Measurements from ENCODE around the gene C9orf43. TPM values are rescaled to one million over a fixed set of nuclear protein-coding genes. Genes with fewer than 3 reads are reported as not detected.
A peak's percentile ranks its signal among the peaks of the same experiment; 100 is the strongest.

The C9orf43 gene
- total and polyA plus RNA-seq, 9 of the 15 experiments (the other 6 are each of a cell fraction or from before 2014, with no cell fraction given) = 0.21 to 0.58 (median 0.33) TPM

DNA sequence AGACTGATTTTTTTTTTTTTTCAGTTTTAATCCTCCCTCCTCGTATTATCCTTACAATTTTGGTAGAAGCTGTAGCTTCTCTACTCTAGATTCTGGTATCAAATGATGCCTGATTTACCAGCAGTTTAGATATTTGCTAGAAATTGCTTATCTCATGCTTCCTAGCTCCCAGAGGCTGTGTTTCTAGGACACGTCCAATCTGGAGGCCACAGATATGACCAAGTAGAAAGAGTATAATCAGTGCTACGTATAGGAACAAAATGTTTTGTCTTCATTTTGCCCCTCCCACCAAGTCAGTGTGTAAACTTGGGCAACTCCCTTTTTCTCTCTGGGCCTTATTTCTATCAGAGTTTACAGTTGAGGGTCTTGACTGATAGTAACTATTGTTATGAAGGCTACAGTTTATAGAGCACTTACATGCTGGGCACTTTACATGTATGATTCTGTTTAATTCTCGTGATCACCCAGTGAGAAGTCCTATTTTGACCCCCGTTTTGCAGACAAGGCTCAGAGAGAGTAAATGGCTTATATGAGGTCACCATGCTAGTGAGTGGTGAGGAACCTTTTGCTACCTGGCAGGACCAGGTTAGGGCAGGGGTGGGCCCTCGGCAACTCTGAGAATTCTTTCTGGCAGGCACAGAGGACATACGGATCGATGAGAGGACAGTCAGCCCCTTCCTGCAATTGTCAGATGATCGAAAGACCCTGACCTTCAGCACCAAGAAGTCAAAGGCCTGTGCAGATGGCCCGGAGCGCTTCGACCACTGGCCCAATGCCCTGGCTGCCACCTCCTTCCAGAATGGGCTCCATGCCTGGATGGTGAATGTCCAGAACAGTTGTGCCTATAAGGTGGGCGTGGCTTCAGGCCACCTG is 41.3 kb upstream of the C9orf43 start (continued):
- TF ChIP-seq ZHX1 (conservative IDR thresholded peaks at IDR 0.05; ENCODE audit: low read length) = no peak
- TF ChIP-seq ZC3H11A (IDR thresholded peaks at IDR 0.05; ENCODE audit: low read depth, low read length) = no peak
- TF ChIP-seq ZNF77 (CRISPR knock-in tag; IDR thresholded peaks at IDR 0.05) = no peak
- TF ChIP-seq IRF2 (CRISPR knock-in tag; IDR thresholded peaks at IDR 0.05) = no peak
- TF ChIP-seq SMARCC2 (IDR thresholded peaks at IDR 0.05; ENCODE audit: low read depth) = peak; percentile 79
- TF ChIP-seq ZNF174 (CRISPR knock-in tag; IDR thresholded peaks at IDR 0.05) = no peak
- TF ChIP-seq ZNF512 (tag; IDR thresholded peaks at IDR 0.05) = no peak
- no peak for TF ChIP-seq POLR3A (IDR thresholded peaks at IDR 0.05; ENCODE audit: borderline replicate concordance, extremely low read depth, insufficient read depth, insufficient read length)
- TF ChIP-seq RCOR1 (IDR thresholded peaks at IDR 0.05; ENCODE audit: borderline replicate concordance in 1 of 2, low read depth in 2 of 2, low read length in 2 of 2) = peak; percentile 96 to 100
- TF ChIP-seq MYBL2 (IDR thresholded peaks at IDR 0.05; ENCODE audit: low read depth) = no peak
- no peak for TF ChIP-seq MYBL2 (CRISPR knock-in tag; IDR thresholded peaks at IDR 0.05; ENCODE audit: borderline replicate concordance)
- TF ChIP-seq ZNF699 (CRISPR knock-in tag; IDR thresholded peaks at IDR 0.05; ENCODE audit: insufficient replicate concordance) = no peak
- no peak for TF ChIP-seq SRSF1 (IDR thresholded peaks at IDR 0.05; ENCODE audit: low read depth, low read length)
- no peak for TF ChIP-seq AFF4 (CRISPR knock-in tag; IDR thresholded peaks at IDR 0.05)
- TF ChIP-seq ZNF696 (CRISPR knock-in tag; conservative IDR thresholded peaks at IDR 0.05) = no peak
- TF ChIP-seq EHMT2 (IDR thresholded peaks at IDR 0.05) = no peak
- peak; percentile 45; the same call in 1 of the 2 replicates for TF ChIP-seq VEZF1 (CRISPR knock-in tag; IDR thresholded peaks at IDR 0.05)
- TF ChIP-seq CC2D1A (IDR thresholded peaks at IDR 0.05) = peak; percentile 52; the same call in 1 of the 2 replicates
